ENCODE results near the gene CAPNS1.
"Not testable (repeated sequence)": the region's sequence is repeated elsewhere in the genome, so short reads cannot be mapped to it uniquely, and the experiment has no call there.

The CAPNS1 gene

DNA sequence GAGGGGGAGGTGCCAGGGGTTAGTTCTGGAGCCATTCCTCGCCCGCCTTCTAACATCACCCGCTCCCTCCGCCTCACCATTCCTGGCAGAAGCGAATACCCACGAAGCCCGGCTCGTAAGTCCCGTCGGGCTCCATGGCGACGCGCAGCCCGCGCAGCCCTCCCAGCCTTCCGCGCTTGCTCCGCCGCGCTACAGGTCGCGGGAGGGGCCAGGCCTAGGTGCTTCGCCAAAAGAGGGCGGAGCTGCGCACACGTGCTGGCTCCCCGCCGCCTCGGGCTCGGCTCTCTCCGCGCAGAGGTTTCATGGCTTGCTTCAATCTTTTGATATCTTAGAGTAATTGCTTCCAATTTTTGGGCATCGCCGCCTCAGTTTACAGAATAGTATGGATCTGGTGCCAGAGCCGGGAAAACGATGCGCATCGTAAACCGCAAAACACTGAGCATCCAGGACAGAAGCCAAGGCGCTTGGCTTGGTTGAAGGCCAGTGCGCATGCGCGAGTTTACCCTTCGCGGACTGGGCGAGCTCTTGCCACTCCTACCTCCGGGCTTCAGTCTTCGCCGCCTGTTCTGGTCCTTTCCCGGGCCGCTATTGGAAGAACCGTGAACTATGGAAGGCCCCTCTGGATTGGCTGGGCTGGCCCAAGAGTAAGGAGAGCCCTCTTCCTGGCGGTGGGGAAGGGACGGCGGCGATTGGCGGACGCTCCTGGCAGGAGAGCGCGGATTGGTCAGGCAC, 25.0 kb upstream of the CAPNS1 start, which contains the start of gene POLR2I:
POLR2I (minus strand) TSS at position 155 of the 732 bp plus-strand sequence; CDS start at position 136, 19 bp downstream.
- DNase-seq = peak; percentile 99

DNA sequence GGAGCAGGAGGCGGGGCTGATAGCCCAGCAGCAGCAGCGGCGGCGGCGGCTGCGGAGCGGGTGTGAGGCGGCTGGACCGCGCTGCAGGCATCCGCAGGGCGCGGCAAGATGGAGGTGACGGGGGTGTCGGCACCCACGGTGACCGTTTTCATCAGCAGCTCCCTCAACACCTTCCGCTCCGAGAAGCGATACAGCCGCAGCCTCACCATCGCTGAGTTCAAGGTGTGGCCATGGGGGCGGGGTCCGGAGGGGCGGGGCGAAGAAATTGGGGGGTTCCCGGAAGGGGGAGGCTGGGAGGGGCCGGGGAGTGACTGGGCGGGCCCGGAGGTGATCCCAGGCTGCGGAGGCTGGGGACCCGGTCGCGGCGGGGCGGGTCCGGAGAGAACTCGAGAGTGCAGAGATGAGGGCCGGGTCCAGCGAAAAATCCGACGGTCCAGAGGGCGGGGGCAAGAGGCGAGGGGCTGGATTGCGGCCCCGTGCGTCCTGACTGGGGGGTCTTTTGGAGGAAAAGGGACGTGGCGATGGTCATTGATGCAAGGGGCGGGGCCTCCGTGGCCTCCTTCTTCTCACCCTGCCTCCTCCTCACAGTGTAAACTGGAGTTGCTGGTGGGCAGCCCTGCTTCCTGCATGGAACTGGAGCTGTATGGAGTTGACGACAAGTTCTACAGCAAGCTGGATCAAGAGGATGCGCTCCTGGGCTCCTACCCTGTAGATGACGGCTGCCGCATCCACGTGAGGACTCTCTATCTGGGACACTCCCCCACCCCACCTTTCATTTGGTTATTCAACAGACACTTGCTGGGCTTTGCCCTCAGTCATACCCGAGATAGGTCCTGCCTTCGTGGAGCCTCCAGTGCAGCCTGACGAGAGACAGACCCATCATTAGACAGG, 24.2 kb upstream of the CAPNS1 start, which contains the start of gene TBCB:
TBCB (plus strand) TSS at position 16 of the 891 bp plus-strand sequence; CDS start at position 109, 93 bp downstream.
- DNase-seq = no peak

DNA sequence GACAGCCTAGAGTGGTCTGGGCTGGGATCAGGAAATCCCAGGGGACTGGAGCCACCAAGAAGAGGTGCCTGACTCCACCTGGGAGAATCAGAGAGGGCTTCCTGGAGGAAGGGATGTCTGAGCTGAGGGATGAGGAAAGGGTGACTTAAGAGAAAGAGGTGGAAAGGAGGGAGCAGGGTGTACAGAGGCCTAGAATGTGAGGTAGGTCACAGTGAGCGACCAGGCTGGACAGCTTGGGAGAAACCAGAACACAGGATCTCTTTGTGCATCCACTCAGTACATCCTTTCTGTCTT, 23.6 kb upstream of the CAPNS1 start:
- no peak for DNase-seq

DNA sequence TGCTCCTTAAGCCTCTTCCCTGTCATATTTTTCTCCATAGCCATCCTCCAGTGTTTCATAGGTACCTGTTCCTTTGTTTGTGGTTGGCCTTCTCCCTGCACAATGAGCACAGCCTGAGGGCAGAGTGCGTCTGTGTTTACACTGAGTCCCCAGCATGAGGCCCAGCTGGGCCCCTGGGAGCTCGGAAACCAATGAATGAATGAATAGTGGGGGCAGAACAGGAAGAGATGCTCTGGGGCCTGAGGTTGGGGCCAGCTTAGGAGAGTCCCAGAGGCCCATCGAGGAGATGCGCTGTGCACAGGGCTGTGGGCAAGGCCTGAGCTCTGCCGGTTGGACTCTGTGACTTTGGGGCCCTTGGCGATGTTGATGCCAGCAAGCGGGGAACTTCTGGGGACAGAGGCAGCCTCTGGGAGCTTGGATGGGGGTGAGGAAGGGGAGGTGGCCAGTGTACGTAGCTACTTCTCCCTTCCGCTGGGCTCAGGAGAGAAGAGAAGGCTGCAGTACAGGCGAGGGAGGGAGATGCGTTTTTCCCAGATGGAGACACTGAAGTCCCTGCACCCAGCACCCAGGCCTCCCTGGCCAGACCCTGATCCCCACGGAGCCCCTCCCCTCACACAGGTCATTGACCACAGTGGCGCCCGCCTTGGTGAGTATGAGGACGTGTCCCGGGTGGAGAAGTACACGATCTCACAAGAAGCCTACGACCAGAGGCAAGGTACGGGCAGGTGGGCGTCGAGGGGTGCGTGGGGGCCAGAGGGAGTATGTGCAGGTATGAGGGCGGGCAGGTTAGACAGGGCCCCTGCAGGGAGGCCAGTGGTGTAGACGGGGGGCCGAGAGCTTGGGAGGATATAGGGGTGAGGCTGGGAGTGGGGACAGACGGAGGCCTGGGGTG, 19.5 kb upstream of the CAPNS1 start:
- DNase-seq = no peak

DNA sequence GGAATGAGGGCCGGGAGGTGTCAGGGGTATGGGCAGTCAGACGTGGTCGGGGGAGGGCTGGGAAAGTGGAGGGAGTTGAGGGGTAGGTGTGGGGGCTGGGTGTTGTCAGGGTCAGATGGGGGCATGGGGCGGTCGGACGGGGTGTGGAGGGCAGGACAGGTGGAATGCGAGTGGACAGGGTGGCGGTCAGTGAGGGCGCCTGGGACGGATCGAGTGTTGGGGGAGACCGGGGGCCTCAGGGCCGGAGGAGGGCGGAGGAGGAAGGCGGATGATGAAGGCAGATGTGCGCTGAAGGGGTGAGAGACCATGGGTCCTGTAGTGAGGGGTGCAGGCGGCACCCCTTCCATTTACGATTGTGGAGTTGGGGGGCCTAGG, 18.9 kb upstream of the CAPNS1 start:
- DNase-seq = no peak

DNA sequence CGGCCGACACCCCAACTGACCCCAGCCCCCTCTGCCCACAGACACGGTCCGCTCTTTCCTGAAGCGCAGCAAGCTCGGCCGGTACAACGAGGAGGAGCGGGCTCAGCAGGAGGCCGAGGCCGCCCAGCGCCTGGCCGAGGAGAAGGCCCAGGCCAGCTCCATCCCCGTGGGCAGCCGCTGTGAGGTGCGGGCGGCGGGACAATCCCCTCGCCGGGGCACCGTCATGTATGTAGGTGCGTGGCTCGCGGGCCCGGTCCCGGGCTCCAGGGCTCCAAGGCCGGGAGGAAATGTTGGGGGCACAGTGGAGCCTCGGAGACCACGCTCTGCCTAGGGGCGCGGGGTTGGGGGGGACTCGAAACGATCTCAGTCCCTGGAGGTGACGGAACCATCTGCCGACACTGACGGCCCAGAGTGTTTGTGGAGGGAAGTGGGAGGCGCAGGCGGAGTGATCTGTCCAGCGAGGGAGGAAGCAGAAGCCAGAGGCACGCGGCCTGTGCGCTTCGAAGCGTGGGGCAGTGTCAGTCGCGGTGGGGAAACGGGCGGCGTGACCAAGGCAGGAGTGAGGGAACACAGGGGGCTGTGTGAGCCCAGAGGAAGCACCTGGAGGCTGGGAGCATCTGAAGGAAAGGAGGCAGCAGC, 18.3 kb upstream of the CAPNS1 start:
- no peak for DNase-seq

DNA sequence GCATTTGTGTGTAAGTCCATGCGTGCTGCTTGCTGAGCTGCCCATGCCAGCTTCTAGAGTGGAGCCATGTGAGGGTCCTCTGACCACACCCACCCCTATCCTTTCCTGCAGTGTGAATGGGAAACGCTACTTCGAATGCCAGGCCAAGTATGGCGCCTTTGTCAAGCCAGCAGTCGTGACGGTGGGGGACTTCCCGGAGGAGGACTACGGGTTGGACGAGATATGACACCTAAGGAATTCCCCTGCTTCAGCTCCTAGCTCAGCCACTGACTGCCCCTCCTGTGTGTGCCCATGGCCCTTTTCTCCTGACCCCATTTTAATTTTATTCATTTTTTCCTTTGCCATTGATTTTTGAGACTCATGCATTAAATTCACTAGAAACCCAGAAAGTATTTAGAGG, 14.3 kb upstream of the CAPNS1 start:
- DNase-seq = no peak

DNA sequence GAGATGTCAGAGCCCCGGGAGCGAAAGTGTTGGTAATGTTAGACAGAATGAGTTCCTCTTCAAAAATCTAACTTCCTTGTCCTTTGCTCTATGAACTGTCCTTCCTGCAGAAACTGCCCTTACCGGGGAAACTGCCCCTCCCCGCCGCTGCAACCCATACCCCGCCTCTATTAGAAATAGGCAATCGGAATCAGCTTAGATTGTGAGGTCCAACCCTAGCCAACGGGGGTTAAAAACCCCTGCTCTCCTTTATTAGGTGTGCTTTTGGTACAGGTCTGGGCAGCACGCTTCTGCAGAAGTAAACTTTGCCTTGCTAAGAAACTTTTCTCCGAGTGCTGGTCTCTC, 11.5 kb upstream of the CAPNS1 start:
- no peak for DNase-seq

DNA sequence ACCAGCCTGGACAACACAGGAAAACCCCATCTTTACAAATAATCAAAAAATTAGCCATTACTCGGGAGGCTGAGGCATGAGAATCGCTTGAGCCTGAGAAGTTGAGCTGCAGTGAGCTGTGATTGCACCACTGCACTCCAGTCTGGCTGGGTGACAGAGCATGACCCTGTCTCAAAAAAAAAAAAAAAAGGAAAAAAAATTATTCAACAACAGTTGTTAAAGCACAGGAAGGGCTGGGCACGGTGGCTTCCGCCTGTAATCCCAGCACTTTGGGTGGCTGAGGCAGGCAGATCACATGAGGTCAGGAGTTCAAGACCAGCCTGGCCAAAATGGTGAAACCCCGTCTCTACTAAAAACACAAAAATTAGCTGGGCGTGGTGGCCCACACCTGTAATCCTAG, 8.6 kb upstream of the CAPNS1 start:
- DNase-seq = not testable (repeated sequence)

DNA sequence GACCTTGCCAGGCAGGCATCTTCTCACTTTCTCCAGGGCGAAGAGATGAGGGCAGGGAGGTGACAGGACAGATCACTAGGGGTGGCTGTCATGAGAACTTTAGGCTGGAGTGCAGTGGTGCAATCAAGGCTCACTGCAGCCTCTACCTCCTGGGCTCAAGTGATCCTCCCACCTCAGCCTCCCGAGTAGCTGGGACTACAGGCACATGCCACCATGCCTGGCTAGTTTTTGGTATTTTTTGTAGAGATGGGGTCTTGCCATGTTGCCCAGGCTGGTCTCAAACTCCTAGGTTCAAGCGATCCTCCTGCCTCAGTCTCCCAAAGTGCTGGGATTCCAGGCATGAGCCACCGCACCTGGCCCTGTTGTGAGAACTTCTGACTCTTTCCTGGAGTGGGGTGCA, 5.0 kb upstream of the CAPNS1 start:
- not testable (repeated sequence) for DNase-seq

DNA sequence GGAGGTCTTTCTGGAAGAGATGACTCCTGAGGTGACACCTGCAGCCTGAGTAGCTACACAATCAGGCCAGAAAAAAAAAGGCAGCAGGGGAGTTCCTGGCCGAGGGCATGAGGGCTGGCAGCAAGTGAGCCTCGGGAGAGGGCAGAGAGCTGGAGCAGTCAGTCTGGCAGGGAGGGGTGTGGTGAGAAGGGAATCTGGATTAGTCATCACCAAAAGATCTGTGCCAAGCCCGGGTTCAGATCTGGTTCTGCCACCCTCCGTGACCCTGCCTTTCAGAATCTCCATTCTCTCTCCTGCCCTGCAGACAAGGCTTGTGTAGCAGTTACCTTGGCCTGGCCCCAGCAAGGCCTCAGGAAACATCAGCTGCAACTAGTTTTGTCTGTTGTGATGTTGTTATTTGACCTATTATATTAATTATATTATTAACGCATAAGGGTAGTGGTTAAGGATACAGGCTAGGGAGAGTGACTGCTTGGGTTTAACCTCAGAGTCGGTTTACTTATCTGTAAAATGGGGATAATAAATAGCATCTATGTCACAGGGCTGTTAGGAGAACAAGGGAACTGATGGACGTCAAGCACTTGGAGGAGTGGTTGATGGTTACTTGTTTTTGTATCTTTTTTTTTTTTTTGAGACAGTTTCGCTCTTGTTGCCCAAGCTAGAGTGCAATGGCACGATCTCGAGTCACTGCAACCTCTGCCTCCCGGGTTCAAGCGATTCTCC, 2.7 kb upstream of the CAPNS1 start:
- peak; percentile 19 for DNase-seq

DNA sequence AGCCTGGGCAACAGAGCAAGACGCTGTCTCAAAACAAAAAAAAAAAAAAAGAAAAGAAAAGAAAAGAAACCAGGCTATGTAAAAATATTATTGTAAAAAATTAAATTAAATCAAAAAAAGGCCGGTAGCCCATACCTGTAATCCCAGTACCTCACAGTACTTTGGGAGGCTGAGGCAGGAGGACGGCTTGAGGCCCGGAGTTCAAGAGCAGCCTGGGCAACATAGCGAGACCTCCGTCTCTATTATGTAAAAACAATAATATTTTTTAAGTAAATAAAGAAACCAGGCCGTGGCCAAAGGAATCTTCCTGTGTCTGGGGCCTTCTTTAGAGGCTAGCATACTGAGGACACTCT, 770 bp upstream of the CAPNS1 start:
- DNase-seq = no peak

DNA sequence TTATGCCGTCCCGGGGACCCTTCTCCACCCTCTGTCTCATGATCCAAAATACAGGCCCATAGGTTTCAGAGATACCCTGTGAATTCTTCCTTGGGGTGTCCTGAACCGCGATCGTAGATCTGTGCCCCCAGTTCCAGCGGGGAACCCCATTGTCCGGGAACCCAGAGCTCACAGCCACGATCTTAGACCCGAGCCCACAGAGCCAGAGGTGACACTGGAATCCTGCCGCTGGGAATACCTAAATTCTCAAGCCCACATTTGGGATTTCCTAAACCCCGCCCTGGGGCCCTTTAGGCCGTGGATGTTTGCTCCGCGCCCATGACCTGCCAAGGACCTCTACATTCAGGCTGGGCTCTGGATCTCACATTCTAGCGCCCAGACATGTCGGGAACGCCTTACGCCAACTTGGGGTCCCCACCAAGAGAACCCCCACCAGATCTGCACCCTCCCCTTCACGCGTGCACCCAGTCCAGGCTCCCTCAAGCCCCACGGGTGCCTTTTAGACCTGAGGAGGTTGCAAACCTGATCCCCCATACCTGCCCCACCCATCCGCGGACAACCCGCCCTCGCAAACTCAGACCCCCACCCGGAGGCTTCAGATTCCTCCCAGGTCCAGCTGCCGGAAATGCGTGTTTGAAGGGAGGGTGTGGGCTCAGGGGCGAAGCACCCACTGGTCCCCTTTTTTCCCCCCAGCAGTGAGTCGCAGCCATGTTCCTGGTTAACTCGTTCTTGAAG, 605 bp downstream of the CAPNS1 start:
- peak; percentile 72 for DNase-seq

DNA sequence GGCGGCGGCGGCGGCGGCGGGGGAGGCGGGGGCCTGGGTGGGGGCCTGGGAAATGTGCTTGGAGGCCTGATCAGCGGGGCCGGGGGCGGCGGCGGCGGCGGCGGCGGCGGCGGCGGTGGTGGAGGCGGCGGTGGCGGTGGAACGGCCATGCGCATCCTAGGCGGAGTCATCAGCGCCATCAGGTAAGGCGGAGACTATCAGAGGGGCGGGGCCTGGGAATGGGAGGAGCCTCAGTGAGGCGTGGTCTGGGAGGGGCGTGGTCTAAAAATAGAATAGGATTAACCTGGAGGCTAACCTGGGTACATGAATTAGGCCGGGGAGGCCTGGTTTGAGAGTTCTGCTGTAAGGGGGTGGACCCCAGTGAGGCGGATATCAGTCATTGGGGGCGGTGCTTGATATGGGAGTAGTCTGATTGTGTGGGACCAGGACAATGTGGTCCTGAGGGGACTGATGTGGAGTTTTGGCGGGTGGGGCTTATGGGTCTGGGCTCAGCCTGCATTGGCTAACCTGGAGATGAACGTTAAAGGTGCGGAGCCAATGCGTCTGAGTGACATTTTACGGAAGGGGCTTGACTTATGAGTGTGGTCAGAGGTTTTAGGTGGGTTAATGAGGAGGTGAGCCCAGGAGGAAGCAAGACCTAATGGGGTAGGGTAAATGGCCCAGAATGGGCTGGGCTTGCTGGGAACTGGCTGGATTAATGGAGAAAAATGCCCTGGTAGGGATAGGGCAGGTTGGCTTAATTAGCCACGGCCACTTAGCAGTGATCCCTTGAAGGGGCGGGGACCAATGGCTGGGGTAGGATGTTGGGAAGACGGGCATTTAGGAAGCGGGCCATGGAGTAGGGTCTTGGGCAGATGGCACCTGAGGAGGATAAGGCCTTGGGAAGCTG, 1.4 kb downstream of the CAPNS1 start:
- peak; percentile 71 for DNase-seq

DNA sequence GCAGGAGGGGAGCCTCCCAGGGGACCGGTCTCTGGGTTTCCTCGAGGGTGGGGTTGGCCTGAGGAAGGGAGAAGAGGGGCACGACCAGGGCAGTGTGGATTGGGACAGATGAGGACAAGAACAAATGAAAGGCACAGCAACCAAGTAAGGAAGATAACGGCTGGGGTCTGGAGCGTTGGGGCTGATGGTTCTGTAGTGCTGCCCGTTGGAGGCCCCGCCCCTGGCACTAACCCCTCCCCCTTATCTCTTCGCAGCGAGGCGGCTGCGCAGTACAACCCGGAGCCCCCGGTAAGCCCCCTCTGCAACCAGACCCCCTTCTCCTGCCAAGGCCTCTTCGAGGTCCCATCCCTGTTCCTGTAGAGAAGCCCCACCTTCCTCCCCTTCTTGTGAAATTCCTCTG, 2.2 kb downstream of the CAPNS1 start:
- DNase-seq = no peak

DNA sequence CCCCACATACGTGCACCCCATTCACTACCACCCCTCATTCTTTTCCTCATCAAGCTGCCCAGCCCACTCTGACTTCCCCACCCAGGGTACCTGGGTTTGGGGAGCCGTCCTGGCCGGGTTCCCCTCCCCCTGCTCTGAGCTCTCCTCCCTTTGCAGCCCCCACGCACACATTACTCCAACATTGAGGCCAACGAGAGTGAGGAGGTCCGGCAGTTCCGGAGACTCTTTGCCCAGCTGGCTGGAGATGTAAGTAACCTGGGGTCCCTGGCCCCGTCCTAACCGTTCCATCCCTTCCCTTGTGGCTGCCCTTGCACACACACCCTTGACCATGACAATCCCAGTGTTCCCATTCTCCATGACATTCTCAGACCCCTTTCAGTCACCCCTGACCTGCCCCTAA, 2.6 kb downstream of the CAPNS1 start:
- DNase-seq = no peak

DNA sequence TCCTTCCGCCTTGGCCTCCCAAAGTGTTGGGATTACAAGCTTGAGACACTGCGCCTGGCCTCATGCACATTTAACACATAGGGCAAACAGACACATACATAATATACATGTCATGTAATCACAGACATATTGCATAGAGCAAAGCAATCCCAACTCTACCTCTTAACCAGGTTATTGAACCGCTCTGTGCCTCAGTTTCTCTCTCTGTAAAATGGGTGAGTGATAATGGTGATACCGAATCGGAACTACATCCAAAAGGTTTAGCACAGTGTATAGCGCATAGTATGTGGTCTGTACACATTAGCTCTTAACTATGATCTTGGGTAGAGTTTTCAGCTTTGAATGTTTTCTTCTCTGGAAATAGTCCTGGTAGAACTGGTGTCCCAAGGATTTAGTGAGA, 4.8 kb downstream of the CAPNS1 start:
- DNase-seq = no peak

DNA sequence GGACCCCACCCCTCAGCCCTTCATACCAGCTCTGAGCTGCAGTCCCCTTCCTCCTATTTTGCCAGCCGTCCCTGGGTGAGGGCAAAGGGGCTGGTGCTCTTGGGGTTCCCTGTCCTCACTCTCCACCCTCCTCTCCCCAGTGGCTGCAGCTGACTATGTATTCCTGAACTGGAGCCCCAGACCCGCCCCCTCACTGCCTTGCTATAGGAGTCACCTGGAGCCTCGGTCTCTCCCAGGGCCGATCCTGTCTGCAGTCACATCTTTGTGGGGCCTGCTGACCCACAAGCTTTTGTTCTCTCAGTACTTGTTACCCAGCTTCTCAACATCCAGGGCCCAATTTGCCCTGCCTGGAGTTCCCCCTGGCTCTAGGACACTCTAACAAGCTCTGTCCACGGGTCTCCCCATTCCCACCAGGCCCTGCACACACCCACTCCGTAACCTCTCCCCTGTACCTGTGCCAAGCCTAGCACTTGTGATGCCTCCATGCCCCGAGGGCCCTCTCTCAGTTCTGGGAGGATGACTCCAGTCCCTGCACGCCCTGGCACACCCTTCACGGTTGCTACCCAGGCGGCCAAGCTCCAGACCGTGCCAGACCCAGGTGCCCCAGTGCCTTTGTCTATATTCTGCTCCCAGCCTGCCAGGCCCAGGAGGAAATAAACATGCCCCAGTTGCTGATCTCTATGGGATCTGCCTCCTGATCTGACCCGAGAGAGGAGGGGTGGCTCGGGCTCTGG, 10.0 kb downstream of the CAPNS1 start:
- no peak for DNase-seq

DNA sequence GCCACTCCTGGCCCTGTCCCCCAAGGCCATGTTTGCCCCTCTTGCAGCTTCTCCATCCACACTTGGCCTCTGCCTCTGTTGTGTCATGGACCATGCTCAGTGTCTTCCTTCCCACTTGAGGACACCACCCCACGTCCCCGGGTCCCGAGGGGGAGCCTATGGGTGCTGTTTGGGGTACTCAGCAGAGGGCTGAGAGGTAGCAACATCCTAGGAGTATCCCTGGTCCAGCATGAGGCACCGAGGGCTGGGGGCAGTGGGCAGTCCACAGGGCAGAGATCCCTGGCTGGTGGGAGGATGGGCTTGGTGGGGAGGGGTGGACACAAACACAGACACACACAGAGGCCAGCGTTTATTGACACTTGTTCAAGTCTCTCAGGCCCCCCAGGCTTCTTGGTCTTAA, 10.7 kb downstream of the CAPNS1 start:
- no peak for DNase-seq
